Mesendoderm (in vitro differentiated cells): ENCODE results near the gene IGF2BP3.

Source experiments
- DNase-seq: peaks from one replicate; pipeline ENCODE4 v3.0.0; 2013
- H2AK5ac ChIP-seq: 2 replicates; pipeline ENCODE4 v1.6.1; 2013; ENCODE audit warnings: low read length, inconsistent platforms
- H2BK120ac ChIP-seq: 2 replicates; pipeline ENCODE4 v1.6.1; 2013; ENCODE audit warnings: low read depth, mild to moderate bottlenecking, low read length, moderate library complexity, mixed read lengths
- H2BK15ac ChIP-seq: replicated peaks from 2 replicates; pipeline ENCODE4 v1.6.1; 2013; ENCODE audit warnings: low read depth, mild to moderate bottlenecking, moderate library complexity
- H2BK5ac ChIP-seq: 2 replicates; pipeline ENCODE4 v1.6.1; 2013; ENCODE audit warnings: low read length, inconsistent platforms
- H3K18ac ChIP-seq: 2 replicates; pipeline ENCODE4 v1.6.1; 2013; ENCODE audit warnings: mild to moderate bottlenecking, low read length, mixed read lengths
- H3K23ac ChIP-seq: one replicate; pipeline ENCODE4 v1.6.1; 2013; ENCODE audit warnings: low read length
- H3K27ac ChIP-seq: 2 replicates; pipeline ENCODE4 v1.5.1; 2013; ENCODE audit warnings: low read depth, mild to moderate bottlenecking, inconsistent platforms, low read length, moderate library complexity
- H3K27me3 ChIP-seq: 2 replicates; pipeline ENCODE4 v1.6.1; 2013; ENCODE audit warnings: low read length, control low read depth, mild to moderate bottlenecking, inconsistent platforms; ENCODE audit not compliant: insufficient read depth, poor library complexity
- H3K36me3 ChIP-seq: 2 replicates; pipeline ENCODE4 v1.6.1; 2013; ENCODE audit warnings: low read length, inconsistent platforms; ENCODE audit not compliant: control insufficient read depth, insufficient read depth
- H3K4ac ChIP-seq: one replicate; pipeline ENCODE4 v1.6.1; 2013; ENCODE audit warnings: low read depth, mild to moderate bottlenecking, low read length, moderate library complexity
- H3K4me1 ChIP-seq: 2 replicates; pipeline ENCODE4 v1.6.1; 2013; ENCODE audit warnings: low read depth, low read length, inconsistent platforms; ENCODE audit not compliant: control insufficient read depth
- H3K4me2 ChIP-seq: 2 replicates; pipeline ENCODE4 v1.6.1; 2013; ENCODE audit warnings: low read length
- H3K4me3 ChIP-seq: 2 replicates; pipeline ENCODE4 v1.5.1; 2013; ENCODE audit warnings: mild to moderate bottlenecking, low read length
- H3K56ac ChIP-seq: one replicate; pipeline ENCODE4 v1.6.1; 2013; ENCODE audit warnings: low read length
- H3K79me1 ChIP-seq: 2 replicates; pipeline ENCODE4 v1.6.1; 2013; ENCODE audit warnings: low read length, inconsistent platforms
- H3K79me2 ChIP-seq: 2 replicates; pipeline ENCODE4 v1.6.1; 2013; ENCODE audit warnings: mild to moderate bottlenecking, low read length; ENCODE audit not compliant: control insufficient read depth, insufficient read depth
- H3K9ac ChIP-seq: 2 replicates; pipeline ENCODE4 v1.6.1; 2013; ENCODE audit warnings: low read length, inconsistent platforms
- H4K5ac ChIP-seq: one replicate; pipeline ENCODE4 v1.6.1; 2013; ENCODE audit warnings: low read length
- H4K8ac ChIP-seq: one replicate; pipeline ENCODE4 v1.6.1; 2013; ENCODE audit warnings: low read depth, mild to moderate bottlenecking, control low read depth, low read length, moderate library complexity
- WGBS: extraction: QIAGEN DNeasy Blood & Tissue Kit; methylation state at CpG from one replicate; pipeline ENCODE4 v1.1.7; 2013; ENCODE audit warnings: low lambda C conversion rate, missing lambda C conversion rate; ENCODE audit not compliant: insufficient coverage; ENCODE audit errors: extremely low coverage; 5-methylcytosine and 5-hydroxymethylcytosine counted together

The IGF2BP3 gene

GRCh38 chr7:23341846-23342598 lies 128.3 kb downstream of the IGF2BP3 start:
- Histone ChIP-seq H3K9ac (no peak overlapping the region), H3K79me1 (no peaks in the 10 kb centered on the region), H2AK5ac (no peak overlapping the region), H4K5ac (no peak overlapping the region), H3K18ac (no peak overlapping the region), H2BK15ac (no peak overlapping the region), H3K27ac (no peak overlapping the region), H3K27me3 (no peaks in the 10 kb centered on the region), H3K79me2 (no peaks in the 10 kb centered on the region), H2BK120ac (no peak overlapping the region), H2BK5ac (no peak overlapping the region), H4K8ac (no peak overlapping the region), H3K4me1 (no peaks in the 10 kb centered on the region), H3K36me3 (peaks cover 11% of the 10 kb centered on the region), H3K56ac (no peak overlapping the region), H3K4me3 (no peak overlapping the region), H3K4ac (no peak overlapping the region), H3K23ac (no peak overlapping the region), H3K4me2 (no peak overlapping the region)
- DNase-seq: no peak
- no CpG with 5 or more reads among the region's 7 CpGs for WGBS

GRCh38 chr7:23338863-23339262 lies 131.4 kb downstream of the IGF2BP3 start:
- H3K56ac ChIP-seq: no peak overlapping the region
- no peak overlapping the region for H3K4me2 ChIP-seq
- H3K4me3 ChIP-seq: no peak overlapping the region
- no peaks in the 10 kb centered on the region for H3K79me1 ChIP-seq
- H3K36me3 ChIP-seq: peaks cover 5% of the 10 kb centered on the region
- H3K9ac ChIP-seq: no peak overlapping the region
- H2BK15ac ChIP-seq: no peak overlapping the region
- no peak overlapping the region for H3K23ac ChIP-seq
- H3K27ac ChIP-seq: no peak overlapping the region
- WGBS: no CpG with 5 or more reads among the region's 2 CpGs
- no peak overlapping the region for H2AK5ac ChIP-seq
- H2BK120ac ChIP-seq: no peak overlapping the region
- no peak overlapping the region for H3K4ac ChIP-seq
- no peak overlapping the region for H4K5ac ChIP-seq
- H3K79me2 ChIP-seq: no peaks in the 10 kb centered on the region
- H3K27me3 ChIP-seq: no peaks in the 10 kb centered on the region
- H3K18ac ChIP-seq: no peak overlapping the region
- no peak overlapping the region for H2BK5ac ChIP-seq
- H3K4me1 ChIP-seq: no peaks in the 10 kb centered on the region
- H4K8ac ChIP-seq: no peak overlapping the region
- DNase-seq: no peak

GRCh38 chr7:23338439-23338838 lies 131.9 kb downstream of the IGF2BP3 start:
- no peak overlapping the region for H4K8ac ChIP-seq
- DNase-seq: no peak
- no peak overlapping the region for H3K27ac ChIP-seq
- no peak overlapping the region for H3K4me3 ChIP-seq
- no peak overlapping the region for H3K18ac ChIP-seq
- H3K4me1 ChIP-seq: no peaks in the 10 kb centered on the region
- H3K9ac ChIP-seq: no peak overlapping the region
- WGBS: no CpG with 5 or more reads among the region's 2 CpGs
- H3K23ac ChIP-seq: no peak overlapping the region
- no peak overlapping the region for H3K56ac ChIP-seq
- no peaks in the 10 kb centered on the region for H3K79me1 ChIP-seq
- no peaks in the 10 kb centered on the region for H3K79me2 ChIP-seq
- peaks cover 5% of the 10 kb centered on the region for H3K36me3 ChIP-seq
- no peak overlapping the region for H2BK15ac ChIP-seq
- H3K4me2 ChIP-seq: no peak overlapping the region
- no peak overlapping the region for H2AK5ac ChIP-seq
- no peaks in the 10 kb centered on the region for H3K27me3 ChIP-seq
- no peak overlapping the region for H2BK5ac ChIP-seq
- no peak overlapping the region for H4K5ac ChIP-seq
- no peak overlapping the region for H3K4ac ChIP-seq
- no peak overlapping the region for H2BK120ac ChIP-seq

GRCh38 chr7:23337374-23337773 lies 132.9 kb downstream of the IGF2BP3 start:
- H3K4me1 ChIP-seq: no peaks in the 10 kb centered on the region
- no peak for DNase-seq

GRCh38 chr7:23336799-23337283 lies 133.4 kb downstream of the IGF2BP3 start:
- H3K4me1 ChIP-seq: no peaks in the 10 kb centered on the region
- no peak overlapping the region for H2AK5ac ChIP-seq
- no peak overlapping the region for H4K5ac ChIP-seq
- H3K79me1 ChIP-seq: no peaks in the 10 kb centered on the region
- no peak overlapping the region for H3K27ac ChIP-seq
- no peak overlapping the region for H3K4ac ChIP-seq
- no peak overlapping the region for H3K4me3 ChIP-seq
- H3K27me3 ChIP-seq: no peaks in the 10 kb centered on the region
- H3K4me2 ChIP-seq: no peak overlapping the region
- H3K36me3 ChIP-seq: peaks cover 5% of the 10 kb centered on the region
- no peak overlapping the region for H3K18ac ChIP-seq
- H4K8ac ChIP-seq: no peak overlapping the region
- H3K79me2 ChIP-seq: no peaks in the 10 kb centered on the region
- H2BK5ac ChIP-seq: no peak overlapping the region
- H2BK15ac ChIP-seq: no peak overlapping the region
- H3K56ac ChIP-seq: no peak overlapping the region
- no peak overlapping the region for H3K23ac ChIP-seq
- no peak overlapping the region for H2BK120ac ChIP-seq
- no peak overlapping the region for H3K9ac ChIP-seq
- no CpG with 5 or more reads among the region's 6 CpGs for WGBS
- DNase-seq: no peak

More at GRCh38 chr7:23337374-23337773, 132.9 kb downstream of the IGF2BP3 start:
- Histone ChIP-seq H4K8ac (no peak overlapping the region), H3K79me1 (no peaks in the 10 kb centered on the region), H3K27me3 (no peaks in the 10 kb centered on the region), H3K79me2 (no peaks in the 10 kb centered on the region), H2BK120ac (no peak overlapping the region), H3K27ac (no peak overlapping the region), H3K36me3 (peaks cover 5% of the 10 kb centered on the region), H3K18ac (no peak overlapping the region), H3K4ac (no peak overlapping the region), H3K9ac (no peak overlapping the region), H3K56ac (no peak overlapping the region), H3K4me2 (no peak overlapping the region), H2AK5ac (no peak overlapping the region), H4K5ac (no peak overlapping the region), H2BK5ac (no peak overlapping the region), H3K23ac (no peak overlapping the region), H3K4me3 (no peak overlapping the region), H2BK15ac (no peak overlapping the region)

- H3K79me2 ChIP-seq: no peaks in the 10 kb centered on the region
- H3K27me3 ChIP-seq: no peaks in the 10 kb centered on the region
- no peak overlapping the region for H3K23ac ChIP-seq
- no peak overlapping the region for H2AK5ac ChIP-seq
- H4K5ac ChIP-seq: no peak overlapping the region
- H3K18ac ChIP-seq: no peak overlapping the region
- H3K4ac ChIP-seq: no peak overlapping the region
- peaks cover 5% of the 10 kb centered on the region for H3K36me3 ChIP-seq
- no peak overlapping the region for H3K4me2 ChIP-seq
- no peak for DNase-seq
- no peaks in the 10 kb centered on the region for H3K79me1 ChIP-seq
- no CpG with 5 or more reads among the region's 3 CpGs for WGBS
- no peak overlapping the region for H2BK15ac ChIP-seq
- no peak overlapping the region for H3K56ac ChIP-seq
- no peak overlapping the region for H2BK120ac ChIP-seq
- H3K4me1 ChIP-seq: no peaks in the 10 kb centered on the region
- H4K8ac ChIP-seq: no peak overlapping the region
- no peak overlapping the region for H3K27ac ChIP-seq
- no peak overlapping the region for H3K4me3 ChIP-seq
- no peak overlapping the region for H2BK5ac ChIP-seq
- H3K9ac ChIP-seq: no peak overlapping the region
These were observed 134.2 kb downstream of the IGF2BP3 start for GRCh38 chr7:23336086-23336485.
